Fibroblast of gingiva (primary cell): Measurements from ENCODE around the gene PIANP.

Experiments used
- DNase-seq: peaks from one replicate; pipeline ENCODE4 v3.0.0-alpha.2; 2011; ENCODE audit warnings: low read depth

The PIANP gene

GRCh38 chr12:6703631-6704030 is 3.0 kb upstream of the PIANP start:
- no peak for DNase-seq

GRCh38 chr12:6701078-6701768 is 608 bp upstream of the PIANP start:
- DNase-seq: no peak

DNA sequence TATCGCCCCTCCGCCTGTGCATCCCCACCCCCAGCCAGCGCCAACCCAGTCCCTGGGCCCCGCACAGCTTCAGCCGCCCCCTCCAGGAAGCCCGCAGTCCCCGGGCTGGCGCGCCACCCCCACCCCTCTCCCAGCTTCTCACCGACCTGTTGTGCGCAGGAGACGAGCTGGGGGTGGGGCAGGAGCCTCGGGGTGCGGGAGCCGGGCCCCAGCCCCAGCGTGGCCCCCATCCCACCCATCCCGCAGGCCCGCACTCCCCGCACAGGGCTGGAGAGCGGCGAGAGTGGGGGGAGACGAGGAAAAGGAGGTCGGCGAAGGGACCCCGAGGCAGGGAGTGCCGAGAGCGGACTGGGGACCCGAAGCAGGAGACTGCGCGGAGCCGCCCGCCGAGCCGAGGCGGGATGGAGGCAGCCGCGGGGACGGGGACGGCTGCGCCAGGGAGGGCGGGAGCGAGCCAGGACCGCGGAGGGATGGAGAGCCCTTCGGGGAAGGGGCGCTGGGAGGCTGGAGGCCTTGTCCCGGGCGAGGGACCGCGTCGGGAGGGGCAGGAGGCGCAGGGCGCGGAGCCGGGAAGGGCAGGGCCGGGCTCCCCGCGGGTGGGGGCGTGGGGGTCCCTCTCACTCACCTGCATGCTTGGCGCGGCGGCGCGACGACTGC is 498 bp downstream of the PIANP start:
- no peak for DNase-seq

- DNase-seq: no peak
These were observed 1.2 kb downstream of the PIANP start for GRCh38 chr12:6699259-6699988.

DNA sequence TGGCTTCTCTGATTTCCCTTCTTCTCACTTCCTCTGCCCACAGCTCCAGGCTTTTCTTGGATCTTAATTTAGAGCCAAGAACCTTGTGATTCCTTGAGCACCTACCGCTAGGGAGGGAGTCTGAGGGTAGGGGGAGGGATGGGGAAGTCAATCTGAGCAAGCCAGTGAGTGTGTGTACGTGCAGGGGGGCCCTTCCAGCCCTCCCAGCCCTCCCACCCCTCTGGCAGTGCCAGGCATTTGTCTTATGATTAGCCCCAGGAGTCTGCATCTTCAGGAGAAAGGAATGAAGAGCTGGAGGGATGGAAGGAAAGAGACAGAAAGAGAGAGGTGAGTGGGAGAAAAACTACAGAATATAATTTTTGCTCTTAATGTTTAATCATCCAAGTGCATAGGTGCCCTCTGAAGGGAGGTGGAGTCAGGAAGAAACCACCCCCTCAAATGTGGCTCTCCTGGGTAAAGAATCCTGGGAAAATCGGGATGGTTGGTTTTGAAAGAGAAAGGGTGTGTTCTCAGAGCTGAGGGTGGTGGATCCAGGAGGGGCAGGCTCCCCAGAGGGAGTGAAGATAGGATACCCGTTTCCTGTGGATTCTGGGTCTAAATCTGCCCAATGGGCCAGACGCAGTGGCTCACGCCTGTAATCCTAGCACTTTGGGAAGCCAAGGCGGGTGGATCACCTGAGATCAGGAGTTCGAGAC is 2.1 kb downstream of the PIANP start:
- no peak for DNase-seq

- peak; percentile 35 for DNase-seq
These were observed 2.8 kb downstream of the PIANP start for GRCh38 chr12:6697584-6698351.

- peak; percentile 18 for DNase-seq
These were observed 3.7 kb downstream of the PIANP start for GRCh38 chr12:6696690-6697583.

DNA sequence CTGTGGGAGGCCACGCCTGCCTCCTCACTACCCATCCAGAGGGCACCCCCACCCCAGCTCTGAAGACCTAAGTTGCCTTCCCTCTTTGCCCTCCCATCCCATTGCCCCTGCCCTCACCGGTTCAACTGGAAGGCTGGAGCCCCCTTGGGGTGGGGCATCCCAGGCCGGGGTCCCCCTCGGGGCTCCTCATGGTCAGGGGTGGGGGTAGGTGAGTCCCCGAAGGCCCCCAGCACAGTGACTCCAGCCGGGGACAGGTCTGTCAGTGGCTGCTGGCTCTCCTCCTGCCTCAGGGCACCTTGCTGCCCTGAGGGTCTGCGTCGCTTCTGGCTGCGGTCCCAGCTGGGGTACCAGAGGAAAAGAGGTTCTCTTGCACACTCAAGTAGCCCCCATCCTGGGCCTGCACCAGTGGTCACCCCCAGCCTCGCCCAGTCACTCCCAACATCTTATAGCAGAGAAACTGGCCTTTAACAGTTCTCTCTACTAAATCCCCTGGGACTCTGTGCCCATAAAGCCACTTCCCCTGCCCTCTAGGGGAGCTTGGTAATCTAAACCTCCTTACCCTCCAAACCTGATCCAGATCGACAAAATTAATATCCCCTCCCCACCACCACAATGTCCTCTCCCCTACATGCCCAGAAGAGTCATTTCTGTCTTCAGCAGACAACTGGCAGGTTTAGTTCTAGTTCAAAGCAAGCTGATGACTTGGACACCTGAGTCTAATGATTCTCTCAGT is 5.1 kb downstream of the PIANP start:
- no peak for DNase-seq

DNA sequence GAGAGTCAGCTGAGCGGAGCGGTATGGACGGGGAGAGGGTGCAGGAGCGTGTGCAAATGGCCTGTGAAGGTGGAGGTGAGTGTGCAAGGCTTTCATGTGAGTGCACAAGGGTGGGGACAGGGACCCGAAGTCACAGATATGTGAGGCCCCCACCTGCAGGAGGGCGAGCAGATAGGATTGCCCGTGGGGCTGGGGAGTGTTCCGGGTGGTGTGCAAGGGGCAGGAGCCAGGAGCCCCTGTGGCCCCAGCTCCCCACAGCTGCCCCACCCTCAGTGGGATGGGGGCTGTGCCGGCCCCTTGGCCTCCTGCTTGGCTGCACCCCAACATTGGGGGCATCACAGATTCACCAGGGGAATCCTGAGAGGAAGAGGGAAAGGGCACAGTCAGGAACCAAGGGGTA is 5.9 kb downstream of the PIANP start:
- DNase-seq: no peak

GRCh38 chr12:6693832-6694355 is 6.7 kb downstream of the PIANP start:
- DNase-seq: no peak

GRCh38 chr12:6692888-6693287 is 7.7 kb downstream of the PIANP start:
- DNase-seq: no peak

- peak; percentile 21 for DNase-seq
These were observed 9.1 kb downstream of the PIANP start for GRCh38 chr12:6691473-6691872.

DNA sequence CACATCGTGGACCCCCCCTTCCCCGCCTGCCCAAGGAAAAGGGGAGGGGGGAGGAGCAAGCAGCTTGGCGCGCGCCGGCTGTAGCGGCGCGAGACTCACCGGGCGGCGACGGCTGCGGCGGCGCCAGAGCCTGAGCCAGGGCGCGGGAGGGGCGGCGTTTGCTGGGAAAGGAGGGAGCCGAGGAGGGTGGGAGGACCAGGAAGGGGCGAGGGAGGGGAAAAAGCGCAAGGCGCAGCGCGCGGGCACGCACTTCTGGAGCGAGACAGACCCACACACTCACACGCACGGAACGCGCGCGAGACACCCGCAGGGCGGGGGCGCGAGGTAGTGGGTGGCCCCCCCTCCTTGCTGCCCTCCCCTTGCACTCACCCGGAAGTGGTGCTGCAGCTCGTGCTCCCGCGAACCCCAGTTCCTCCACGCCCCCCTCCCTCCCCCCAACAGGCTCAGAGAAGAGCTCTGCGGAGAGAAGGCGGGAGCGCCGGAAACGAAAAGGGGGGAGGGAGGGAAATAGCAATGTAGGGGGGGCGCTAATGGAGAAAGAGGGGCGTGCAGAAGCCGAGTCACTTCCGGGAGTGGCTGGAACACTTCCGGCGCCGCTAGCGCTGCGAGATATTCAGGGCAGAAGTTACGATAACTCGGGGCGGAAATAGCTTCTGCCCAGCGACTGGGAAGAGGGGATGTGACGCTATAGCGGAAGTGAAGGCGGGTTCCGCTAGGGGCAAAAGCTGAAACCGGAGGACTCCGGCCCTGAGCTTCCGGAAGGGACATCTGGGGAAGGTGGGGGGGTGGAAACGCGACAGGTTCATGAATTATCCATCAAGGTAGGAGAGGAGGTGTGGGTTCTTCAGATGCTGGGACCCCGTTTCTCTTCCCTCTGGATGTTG is 11.4 kb downstream of the PIANP start, which contains the start of gene ZNF384:
TSS of gene ZNF384 (minus strand) at position 377 of the 884 bp plus-strand sequence. CDS start 9,855 bp downstream, outside the sequence.
- DNase-seq: peak; percentile 100

DNA sequence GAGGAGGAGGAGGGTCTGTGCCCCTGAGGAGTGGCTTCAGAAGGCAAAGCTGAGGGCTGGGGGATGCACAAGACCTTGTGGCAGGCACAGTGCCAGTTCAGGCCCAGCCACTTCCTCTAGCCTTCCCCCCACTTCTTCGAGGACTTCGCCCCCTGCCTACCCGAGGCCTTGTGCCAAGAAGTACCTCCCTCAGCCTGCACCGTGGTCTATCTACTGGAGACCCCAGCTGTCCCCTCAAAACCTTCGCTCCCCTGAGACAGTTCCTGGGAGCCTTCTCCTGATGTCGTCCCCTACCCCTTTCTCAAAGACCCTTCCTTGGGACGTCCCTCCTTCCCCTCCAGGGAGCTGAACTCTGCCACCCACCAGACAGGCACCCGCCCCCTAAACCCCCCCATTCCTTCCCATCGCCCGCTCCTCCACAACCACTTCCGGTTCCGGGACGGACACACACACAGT is 12.0 kb downstream of the PIANP start:
- DNase-seq: no peak

GRCh38 chr12:6685814-6686213 is 14.8 kb downstream of the PIANP start:
- DNase-seq: no peak

- no peak for DNase-seq
These were observed 16.0 kb downstream of the PIANP start for GRCh38 chr12:6684609-6685008.

- no peak for DNase-seq
These were observed 23.7 kb downstream of the PIANP start for GRCh38 chr12:6676962-6677361.

GRCh38 chr12:6672143-6672542 is 28.5 kb downstream of the PIANP start:
- no peak for DNase-seq
